ENCODE results near the gene LRRFIP2.
"Not testable (repeated sequence)": the region's sequence is repeated elsewhere in the genome, so short reads cannot be mapped to it uniquely, and the experiment has no call there.

LRRFIP2 gene

GRCh38 chr3:37067577-37067976, 106.8 kb downstream of the LRRFIP2 start:
- Histone ChIP-seq H3K27ac (ENCODE audit: low read depth, low read length) (no peak overlapping the region), H3K9me3 (ENCODE audit: control insufficient read depth, insufficient read depth, low read length) (no peaks in the 10 kb centered on the region), H3K4me1 (ENCODE audit: control insufficient read depth, insufficient read depth, low read length) (no peaks in the 10 kb centered on the region), H3K27me3 (ENCODE audit: control insufficient read depth, insufficient read depth, low read length) (no peaks in the 10 kb centered on the region), H3K9ac (ENCODE audit: low read depth, low read length) (no peak overlapping the region), H3K36me3 (ENCODE audit: control insufficient read depth, insufficient read depth, low read length) (peaks cover 33% of the 10 kb centered on the region), H3K4me3 (ENCODE audit: low read depth, low read length) (no peak overlapping the region)

DNA sequence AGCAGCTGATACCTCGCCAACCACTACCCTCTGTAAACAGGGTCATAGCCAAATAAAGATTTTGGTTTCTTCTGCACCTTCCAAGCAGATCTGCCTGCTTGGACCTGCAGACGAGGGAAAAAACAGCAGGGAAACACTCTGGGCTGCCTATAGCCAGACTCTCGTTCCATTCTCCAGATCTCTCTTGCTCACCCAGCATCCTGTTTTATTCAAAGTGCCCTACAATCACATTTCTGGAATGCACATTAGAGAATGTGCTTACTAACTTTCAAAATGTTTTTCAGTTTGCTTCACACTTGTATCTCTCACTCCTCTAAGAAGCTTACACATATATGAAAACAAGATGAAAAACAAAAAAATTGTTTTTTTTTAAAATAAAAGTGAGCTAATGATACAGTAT, 109.6 kb downstream of the LRRFIP2 start:
- no peaks in the 10 kb centered on the region for H3K27me3 ChIP-seq (ENCODE audit: control insufficient read depth, insufficient read depth, low read length)
- peaks cover 40% of the 10 kb centered on the region for H3K36me3 ChIP-seq (ENCODE audit: control insufficient read depth, insufficient read depth, low read length)
- H3K27ac ChIP-seq (ENCODE audit: low read depth, low read length): no peak overlapping the region
- no peak overlapping the region for H3K9ac ChIP-seq (ENCODE audit: low read depth, low read length)
- no peak overlapping the region for H3K4me3 ChIP-seq (ENCODE audit: low read depth, low read length)
- H3K4me1 ChIP-seq (ENCODE audit: control insufficient read depth, insufficient read depth, low read length): no peaks in the 10 kb centered on the region
- H3K9me3 ChIP-seq (ENCODE audit: control insufficient read depth, insufficient read depth, low read length): no peaks in the 10 kb centered on the region

- Histone ChIP-seq H3K36me3 (ENCODE audit: control insufficient read depth, insufficient read depth, low read length) (peaks cover 63% of the 10 kb centered on the region), H3K9me3 (ENCODE audit: control insufficient read depth, insufficient read depth, low read length) (no peaks in the 10 kb centered on the region), H3K4me3 (ENCODE audit: low read depth, low read length) (no peak overlapping the region), H3K4me1 (ENCODE audit: control insufficient read depth, insufficient read depth, low read length) (no peaks in the 10 kb centered on the region), H3K27ac (ENCODE audit: low read depth, low read length) (no peak overlapping the region), H3K9ac (ENCODE audit: low read depth, low read length) (no peak overlapping the region), H3K27me3 (ENCODE audit: control insufficient read depth, insufficient read depth, low read length) (no peaks in the 10 kb centered on the region)
Observed at GRCh38 chr3:37058117-37058516, 116.3 kb downstream of the LRRFIP2 start.

- no peak overlapping the region for H3K4me3 ChIP-seq (ENCODE audit: low read depth, low read length)
- no peak overlapping the region for H3K27ac ChIP-seq (ENCODE audit: low read depth, low read length)
Observed at GRCh38 chr3:37056826-37057225, 117.6 kb downstream of the LRRFIP2 start.

GRCh38 chr3:37055077-37055476, 119.3 kb downstream of the LRRFIP2 start:
- H3K36me3 ChIP-seq (ENCODE audit: control insufficient read depth, insufficient read depth, low read length): peaks cover 68% of the 10 kb centered on the region
- not testable (repeated sequence) for H3K27ac ChIP-seq (ENCODE audit: low read depth, low read length); H3K4me3 ChIP-seq (ENCODE audit: low read depth, low read length); H3K9ac ChIP-seq (ENCODE audit: low read depth, low read length); H3K9me3 ChIP-seq (ENCODE audit: control insufficient read depth, insufficient read depth, low read length); H3K27me3 ChIP-seq (ENCODE audit: control insufficient read depth, insufficient read depth, low read length); H3K4me1 ChIP-seq (ENCODE audit: control insufficient read depth, insufficient read depth, low read length)

More at GRCh38 chr3:37056826-37057225, 117.6 kb downstream of the LRRFIP2 start:
- Histone ChIP-seq H3K9ac (ENCODE audit: low read depth, low read length) (no peak overlapping the region), H3K36me3 (ENCODE audit: control insufficient read depth, insufficient read depth, low read length) (peaks cover 59% of the 10 kb centered on the region), H3K9me3 (ENCODE audit: control insufficient read depth, insufficient read depth, low read length) (no peaks in the 10 kb centered on the region), H3K4me1 (ENCODE audit: control insufficient read depth, insufficient read depth, low read length) (no peaks in the 10 kb centered on the region), H3K27me3 (ENCODE audit: control insufficient read depth, insufficient read depth, low read length) (no peaks in the 10 kb centered on the region)

DNA sequence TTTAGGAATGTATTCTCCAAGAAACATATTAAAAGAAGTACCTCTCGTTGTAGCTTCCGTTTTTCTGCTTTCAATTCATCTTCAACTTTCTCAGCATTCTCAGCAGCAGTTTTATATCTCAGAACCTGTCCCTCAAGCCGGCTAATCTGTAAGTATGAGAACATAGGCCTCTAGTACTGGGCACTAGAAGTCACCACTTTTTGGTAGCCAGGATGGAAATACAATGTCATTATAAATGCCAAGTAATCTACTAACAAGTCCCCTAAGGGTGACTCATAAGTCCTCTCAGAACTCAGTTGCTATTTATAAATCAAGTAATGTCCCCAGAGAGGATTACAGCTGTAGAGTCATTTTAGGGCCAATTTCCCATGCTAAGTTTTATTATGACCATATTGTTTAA, 120.0 kb downstream of the LRRFIP2 start:
- peaks cover 75% of the 10 kb centered on the region for H3K36me3 ChIP-seq (ENCODE audit: control insufficient read depth, insufficient read depth, low read length)
- H3K4me1 ChIP-seq (ENCODE audit: control insufficient read depth, insufficient read depth, low read length): no peaks in the 10 kb centered on the region
- no peak overlapping the region for H3K9ac ChIP-seq (ENCODE audit: low read depth, low read length)
- no peak overlapping the region for H3K27ac ChIP-seq (ENCODE audit: low read depth, low read length)
- H3K4me3 ChIP-seq (ENCODE audit: low read depth, low read length): no peak overlapping the region
- H3K9me3 ChIP-seq (ENCODE audit: control insufficient read depth, insufficient read depth, low read length): no peaks in the 10 kb centered on the region
- no peaks in the 10 kb centered on the region for H3K27me3 ChIP-seq (ENCODE audit: control insufficient read depth, insufficient read depth, low read length)

- Histone ChIP-seq H3K27me3 (ENCODE audit: control insufficient read depth, insufficient read depth, low read length) (no peaks in the 10 kb centered on the region), H3K4me3 (ENCODE audit: low read depth, low read length) (no peak overlapping the region), H3K9ac (ENCODE audit: low read depth, low read length) (no peak overlapping the region), H3K36me3 (ENCODE audit: control insufficient read depth, insufficient read depth, low read length) (peaks cover 79% of the 10 kb centered on the region), H3K9me3 (ENCODE audit: control insufficient read depth, insufficient read depth, low read length) (no peaks in the 10 kb centered on the region), H3K27ac (ENCODE audit: low read depth, low read length) (no peak overlapping the region), H3K4me1 (ENCODE audit: control insufficient read depth, insufficient read depth, low read length) (no peaks in the 10 kb centered on the region)
Observed at GRCh38 chr3:37053753-37054152, 120.6 kb downstream of the LRRFIP2 start.

DNA sequence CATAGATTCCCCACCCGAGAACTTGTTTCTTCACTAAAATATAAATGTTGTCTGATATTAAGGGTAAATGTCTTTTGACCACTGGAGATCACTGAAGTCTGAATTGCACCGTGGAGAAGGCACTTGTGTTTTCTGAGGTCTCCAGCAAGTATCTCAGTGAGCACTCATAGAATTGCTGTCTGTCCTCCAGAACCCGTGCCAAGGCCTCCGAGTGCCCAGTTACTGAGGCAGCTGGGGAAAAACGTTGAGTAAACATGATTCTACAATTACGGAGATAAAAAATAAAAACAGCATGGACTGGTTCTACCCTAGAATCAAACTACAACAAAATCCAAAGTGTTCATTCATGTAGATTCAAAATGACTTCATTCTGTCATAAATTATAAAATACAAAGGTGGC, 121.0 kb downstream of the LRRFIP2 start:
- Histone ChIP-seq H3K4me1 (ENCODE audit: control insufficient read depth, insufficient read depth, low read length) (no peaks in the 10 kb centered on the region), H3K9me3 (ENCODE audit: control insufficient read depth, insufficient read depth, low read length) (no peaks in the 10 kb centered on the region), H3K27me3 (ENCODE audit: control insufficient read depth, insufficient read depth, low read length) (no peaks in the 10 kb centered on the region), H3K36me3 (ENCODE audit: control insufficient read depth, insufficient read depth, low read length) (peaks cover 80% of the 10 kb centered on the region), H3K27ac (ENCODE audit: low read depth, low read length) (no peak overlapping the region), H3K9ac (ENCODE audit: low read depth, low read length) (no peak overlapping the region), H3K4me3 (ENCODE audit: low read depth, low read length) (no peak overlapping the region)

GRCh38 chr3:37052860-37053259, 121.5 kb downstream of the LRRFIP2 start:
- Histone ChIP-seq H3K4me1 (ENCODE audit: control insufficient read depth, insufficient read depth, low read length) (no peaks in the 10 kb centered on the region), H3K27ac (ENCODE audit: low read depth, low read length) (no peak overlapping the region), H3K27me3 (ENCODE audit: control insufficient read depth, insufficient read depth, low read length) (no peaks in the 10 kb centered on the region), H3K9me3 (ENCODE audit: control insufficient read depth, insufficient read depth, low read length) (no peaks in the 10 kb centered on the region), H3K4me3 (ENCODE audit: low read depth, low read length) (no peak overlapping the region), H3K36me3 (ENCODE audit: control insufficient read depth, insufficient read depth, low read length) (peaks cover 81% of the 10 kb centered on the region), H3K9ac (ENCODE audit: low read depth, low read length) (no peak overlapping the region)

- no peaks in the 10 kb centered on the region for H3K9me3 ChIP-seq (ENCODE audit: control insufficient read depth, insufficient read depth, low read length)
- H3K9ac ChIP-seq (ENCODE audit: low read depth, low read length): no peak overlapping the region
- peaks cover 81% of the 10 kb centered on the region for H3K36me3 ChIP-seq (ENCODE audit: control insufficient read depth, insufficient read depth, low read length)
- no peaks in the 10 kb centered on the region for H3K27me3 ChIP-seq (ENCODE audit: control insufficient read depth, insufficient read depth, low read length)
- H3K27ac ChIP-seq (ENCODE audit: low read depth, low read length): no peak overlapping the region
- H3K4me3 ChIP-seq (ENCODE audit: low read depth, low read length): no peak overlapping the region
- H3K4me1 ChIP-seq (ENCODE audit: control insufficient read depth, insufficient read depth, low read length): no peaks in the 10 kb centered on the region
Observed at GRCh38 chr3:37050282-37050681, 124.1 kb downstream of the LRRFIP2 start.

GRCh38 chr3:37042712-37043111, 131.7 kb downstream of the LRRFIP2 start:
- not testable (repeated sequence) for H3K4me3 ChIP-seq (ENCODE audit: low read depth, low read length); H3K9me3 ChIP-seq (ENCODE audit: control insufficient read depth, insufficient read depth, low read length); H3K27me3 ChIP-seq (ENCODE audit: control insufficient read depth, insufficient read depth, low read length); H3K27ac ChIP-seq (ENCODE audit: low read depth, low read length); H3K9ac ChIP-seq (ENCODE audit: low read depth, low read length); H3K4me1 ChIP-seq (ENCODE audit: control insufficient read depth, insufficient read depth, low read length)
- H3K36me3 ChIP-seq (ENCODE audit: control insufficient read depth, insufficient read depth, low read length): peaks cover 71% of the 10 kb centered on the region

Data from HUES48 (cell line).